Measurements from ENCODE around the gene ACAD10.
A peak's percentile ranks its signal among the peaks of the same experiment; 100 is the strongest.

The ACAD10 gene

GRCh38 chr12:111749391-111749790, 63.5 kb downstream of the ACAD10 start:
- DNase-seq = no peak
- H3K36me3 ChIP-seq (replicated peaks; ENCODE audit: insufficient read depth, low read length) = no peaks in the 10 kb centered on the region

DNA sequence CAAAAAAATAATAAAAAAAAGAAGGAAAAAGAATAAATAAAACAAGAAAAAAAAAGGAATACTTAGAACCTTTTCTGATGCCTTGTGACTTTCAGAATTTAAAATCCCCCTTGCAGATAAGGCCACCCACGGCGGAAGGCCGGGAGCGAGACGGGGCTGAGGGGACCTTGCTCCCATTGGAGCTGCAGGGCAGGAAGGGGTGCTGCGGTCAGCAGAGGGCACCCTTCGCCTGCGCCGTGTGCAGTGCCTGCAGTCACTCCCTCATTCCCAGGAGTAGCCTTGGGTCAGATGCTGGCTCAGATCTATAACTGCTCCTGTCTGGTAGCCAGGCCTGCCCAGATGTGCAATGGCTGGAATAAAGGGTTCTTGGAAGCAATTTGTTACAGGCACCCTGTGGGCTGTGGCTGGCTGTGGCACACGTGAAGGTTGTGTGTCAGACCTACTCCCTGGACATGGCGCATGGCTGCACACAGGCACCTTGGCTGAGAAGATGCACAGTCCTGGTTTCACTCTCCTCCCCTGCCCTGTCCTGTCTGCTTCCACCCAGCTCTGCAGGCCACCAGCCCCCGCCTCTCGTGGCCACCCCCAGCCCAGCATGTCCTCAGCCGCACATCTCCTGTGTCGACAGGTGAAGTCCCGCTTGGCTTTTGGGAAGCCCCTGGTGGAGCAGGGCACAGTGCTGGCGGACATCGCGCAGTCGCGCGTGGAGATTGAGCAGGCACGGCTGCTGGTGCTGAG, 67.5 kb downstream of the ACAD10 start:
- no peaks in the 10 kb centered on the region for H3K9me2 ChIP-seq (replicated peaks; ENCODE audit: insufficient read depth, low read length)
- no peaks in the 10 kb centered on the region for H3K27me3 ChIP-seq (replicated peaks; ENCODE audit: insufficient read depth, low read length)
- no peaks in the 10 kb centered on the region for H3K36me3 ChIP-seq (replicated peaks; ENCODE audit: insufficient read depth, low read length)
- H3K27ac ChIP-seq (ENCODE audit: low read length) = no peak overlapping the region
- H3K4me2 ChIP-seq (ENCODE audit: low read depth, low read length) = no peak overlapping the region
- no peaks in the 10 kb centered on the region for H3K79me2 ChIP-seq (ENCODE audit: low read length)
- H3F3A ChIP-seq (ENCODE audit: insufficient read depth, low read length) = no peaks in the 10 kb centered on the region
- DNase-seq = no peak
- H3K9ac ChIP-seq (ENCODE audit: low read length) = no peak overlapping the region
- TF ChIP-seq EZH2 (optimal IDR thresholded peaks at IDR 0.05; ENCODE audit: low read depth, low read length) (no peak), EZH2phosphoT487 (IDR thresholded peaks at IDR 0.05; ENCODE audit: low read length) (no peak), CTCF (IDR thresholded peaks at IDR 0.05; ENCODE audit: low read length) (peak; percentile 29)
- H4K20me1 ChIP-seq (ENCODE audit: insufficient read depth, low read length) = no peaks in the 10 kb centered on the region
- no peaks in the 10 kb centered on the region for H3K9me3 ChIP-seq (replicated peaks; ENCODE audit: insufficient read depth, low read length)
- no peak overlapping the region for H3K4me3 ChIP-seq (ENCODE audit: low read length)
- H3K4me1 ChIP-seq (ENCODE audit: low read length) = no peaks in the 10 kb centered on the region
- no peak overlapping the region for H2AFZ ChIP-seq (ENCODE audit: low read length)

More at GRCh38 chr12:111749391-111749790, 63.5 kb downstream of the ACAD10 start:
- Histone ChIP-seq H2AFZ (ENCODE audit: low read length) (no peak overlapping the region), H3K4me1 (ENCODE audit: low read length) (no peaks in the 10 kb centered on the region), H4K20me1 (ENCODE audit: insufficient read depth, low read length) (no peaks in the 10 kb centered on the region), H3K9me2 (replicated peaks; ENCODE audit: insufficient read depth, low read length) (no peaks in the 10 kb centered on the region), H3K4me2 (ENCODE audit: low read depth, low read length) (no peak overlapping the region), H3K27ac (ENCODE audit: low read length) (no peak overlapping the region), H3K79me2 (ENCODE audit: low read length) (no peaks in the 10 kb centered on the region), H3K27me3 (replicated peaks; ENCODE audit: insufficient read depth, low read length) (no peaks in the 10 kb centered on the region), H3K9ac (ENCODE audit: low read length) (no peak overlapping the region), H3K4me3 (ENCODE audit: low read length) (no peak overlapping the region), H3F3A (ENCODE audit: insufficient read depth, low read length) (no peaks in the 10 kb centered on the region), H3K9me3 (replicated peaks; ENCODE audit: insufficient read depth, low read length) (no peaks in the 10 kb centered on the region)
- no peak for TF ChIP-seq CTCF (IDR thresholded peaks at IDR 0.05; ENCODE audit: low read length)
- no peak for TF ChIP-seq EZH2phosphoT487 (IDR thresholded peaks at IDR 0.05; ENCODE audit: low read length)
- TF ChIP-seq EZH2 (optimal IDR thresholded peaks at IDR 0.05; ENCODE audit: low read depth, low read length) = no peak

GRCh38 chr12:111754671-111755070, 68.8 kb downstream of the ACAD10 start:
- no peaks in the 10 kb centered on the region for H3F3A ChIP-seq (ENCODE audit: insufficient read depth, low read length)
- H3K27me3 ChIP-seq (replicated peaks; ENCODE audit: insufficient read depth, low read length) = no peaks in the 10 kb centered on the region
- no peaks in the 10 kb centered on the region for H4K20me1 ChIP-seq (ENCODE audit: insufficient read depth, low read length)
- H3K4me1 ChIP-seq (ENCODE audit: low read length) = no peaks in the 10 kb centered on the region
- no peaks in the 10 kb centered on the region for H3K36me3 ChIP-seq (replicated peaks; ENCODE audit: insufficient read depth, low read length)
- H3K79me2 ChIP-seq (ENCODE audit: low read length) = no peaks in the 10 kb centered on the region
- no peak overlapping the region for H3K4me3 ChIP-seq (ENCODE audit: low read length)
- no peak overlapping the region for H3K27ac ChIP-seq (ENCODE audit: low read length)
- no peak for DNase-seq
- H3K4me2 ChIP-seq (ENCODE audit: low read depth, low read length) = no peak overlapping the region
- no peak overlapping the region for H2AFZ ChIP-seq (ENCODE audit: low read length)
- no peaks in the 10 kb centered on the region for H3K9me3 ChIP-seq (replicated peaks; ENCODE audit: insufficient read depth, low read length)
- H3K9ac ChIP-seq (ENCODE audit: low read length) = no peak overlapping the region
- TF ChIP-seq CTCF (IDR thresholded peaks at IDR 0.05; ENCODE audit: low read length) = no peak
- no peak for TF ChIP-seq EZH2phosphoT487 (IDR thresholded peaks at IDR 0.05; ENCODE audit: low read length)
- no peak for TF ChIP-seq EZH2 (optimal IDR thresholded peaks at IDR 0.05; ENCODE audit: low read depth, low read length)
- H3K9me2 ChIP-seq (replicated peaks; ENCODE audit: insufficient read depth, low read length) = no peaks in the 10 kb centered on the region

All from MM.1S (cell line).